HG03095 (cell line): ENCODE results near the gene SLC46A2.

Experiments
- ATAC-seq: cut with Tn5 transposase; IDR thresholded peaks from one replicate; pipeline ENCODE4 v1.9.1; 2021; ENCODE audit warnings: moderate library complexity; ENCODE audit not compliant: unreplicated experiment

SLC46A2 gene

GRCh38 chr9:112833081-112833480 is 57.6 kb downstream of the SLC46A2 start:
- ATAC-seq: no peak

- no peak for ATAC-seq
Measured at GRCh38 chr9:112831969-112832368, 58.7 kb downstream of the SLC46A2 start.

GRCh38 chr9:112831281-112831851 is 59.3 kb downstream of the SLC46A2 start:
- no peak for ATAC-seq
